Fibroblast of skin of right quadriceps (primary cell): ENCODE measurements around the gene STYK1.
"Not testable (repeated sequence)": the region's sequence is repeated elsewhere in the genome, so short reads cannot be mapped to it uniquely, and the experiment has no call there.

Experiments
- DNase-seq: peaks from one replicate; pipeline ENCODE4 v3.0.0-alpha.2; 2013

Gene STYK1

GRCh38 chr12:10688042-10688441 is 14.2 kb upstream of the STYK1 start:
- DNase-seq = no peak

- no peak for DNase-seq
Observed at GRCh38 chr12:10672231-10672868, 1.5 kb downstream of the STYK1 start.

GRCh38 chr12:10669533-10669932 is 4.3 kb downstream of the STYK1 start:
- DNase-seq = no peak

- DNase-seq = no peak
Observed at GRCh38 chr12:10668526-10668925, 5.3 kb downstream of the STYK1 start.

- no peak for DNase-seq
Observed at GRCh38 chr12:10667581-10667980, 6.3 kb downstream of the STYK1 start.

- DNase-seq = no peak
Observed at GRCh38 chr12:10664499-10664898, 9.4 kb downstream of the STYK1 start.

- DNase-seq = no peak
Observed at GRCh38 chr12:10663869-10664268, 10.0 kb downstream of the STYK1 start.

GRCh38 chr12:10661338-10661737 is 12.5 kb downstream of the STYK1 start:
- DNase-seq = peak; percentile 35

GRCh38 chr12:10654003-10654402 is 19.8 kb downstream of the STYK1 start:
- DNase-seq = no peak

- no peak for DNase-seq
Observed at GRCh38 chr12:10652192-10652591, 21.7 kb downstream of the STYK1 start.

GRCh38 chr12:10646576-10646975 is 27.3 kb downstream of the STYK1 start:
- not testable (repeated sequence) for DNase-seq

- DNase-seq = no peak
Observed at GRCh38 chr12:10645910-10646309, 27.9 kb downstream of the STYK1 start.

GRCh38 chr12:10641735-10642500 is 31.9 kb downstream of the STYK1 start:
- peak; percentile 69 for DNase-seq

- DNase-seq = no peak
Observed at GRCh38 chr12:10638728-10639127, 35.1 kb downstream of the STYK1 start.

- DNase-seq = no peak
Observed at GRCh38 chr12:10636611-10637010, 37.2 kb downstream of the STYK1 start.

- DNase-seq = no peak
Observed at GRCh38 chr12:10636124-10636523, 37.7 kb downstream of the STYK1 start.

- DNase-seq = no peak
Observed at GRCh38 chr12:10635306-10635705, 38.5 kb downstream of the STYK1 start.

GRCh38 chr12:10634427-10634826 is 39.4 kb downstream of the STYK1 start:
- peak; percentile 88 for DNase-seq

GRCh38 chr12:10633541-10633940 is 40.3 kb downstream of the STYK1 start:
- DNase-seq = no peak

GRCh38 chr12:10632226-10632625 is 41.6 kb downstream of the STYK1 start:
- peak; percentile 28 for DNase-seq

GRCh38 chr12:10624605-10625004 is 49.2 kb downstream of the STYK1 start:
- DNase-seq = no peak

- peak; percentile 9 for DNase-seq
Observed at GRCh38 chr12:10623131-10623530, 50.7 kb downstream of the STYK1 start.

GRCh38 chr12:10621278-10621677 is 52.6 kb downstream of the STYK1 start:
- no peak for DNase-seq

- DNase-seq = no peak
Observed at GRCh38 chr12:10620078-10620779, 53.6 kb downstream of the STYK1 start.
